HG02981 (cell line): ENCODE measurements around the gene TMC4.
A peak's percentile ranks its signal among the peaks of the same experiment; 100 is the strongest.
"Not testable (repeated sequence)": the region's sequence is repeated elsewhere in the genome, so short reads cannot be mapped to it uniquely, and the experiment has no call there.

Experiments
- ATAC-seq: cut with Tn5 transposase; IDR thresholded peaks from one replicate; pipeline ENCODE4 v1.9.1; 2021; ENCODE audit warnings: mild to moderate bottlenecking, moderate library complexity; ENCODE audit not compliant: unreplicated experiment

Gene TMC4, protein sequence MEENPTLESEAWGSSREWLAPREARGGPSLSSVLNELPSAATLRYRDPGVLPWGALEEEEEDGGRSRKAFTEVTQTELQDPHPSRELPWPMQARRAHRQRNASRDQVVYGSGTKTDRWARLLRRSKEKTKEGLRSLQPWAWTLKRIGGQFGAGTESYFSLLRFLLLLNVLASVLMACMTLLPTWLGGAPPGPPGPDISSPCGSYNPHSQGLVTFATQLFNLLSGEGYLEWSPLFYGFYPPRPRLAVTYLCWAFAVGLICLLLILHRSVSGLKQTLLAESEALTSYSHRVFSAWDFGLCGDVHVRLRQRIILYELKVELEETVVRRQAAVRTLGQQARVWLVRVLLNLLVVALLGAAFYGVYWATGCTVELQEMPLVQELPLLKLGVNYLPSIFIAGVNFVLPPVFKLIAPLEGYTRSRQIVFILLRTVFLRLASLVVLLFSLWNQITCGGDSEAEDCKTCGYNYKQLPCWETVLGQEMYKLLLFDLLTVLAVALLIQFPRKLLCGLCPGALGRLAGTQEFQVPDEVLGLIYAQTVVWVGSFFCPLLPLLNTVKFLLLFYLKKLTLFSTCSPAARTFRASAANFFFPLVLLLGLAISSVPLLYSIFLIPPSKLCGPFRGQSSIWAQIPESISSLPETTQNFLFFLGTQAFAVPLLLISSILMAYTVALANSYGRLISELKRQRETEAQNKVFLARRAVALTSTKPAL

DNA sequence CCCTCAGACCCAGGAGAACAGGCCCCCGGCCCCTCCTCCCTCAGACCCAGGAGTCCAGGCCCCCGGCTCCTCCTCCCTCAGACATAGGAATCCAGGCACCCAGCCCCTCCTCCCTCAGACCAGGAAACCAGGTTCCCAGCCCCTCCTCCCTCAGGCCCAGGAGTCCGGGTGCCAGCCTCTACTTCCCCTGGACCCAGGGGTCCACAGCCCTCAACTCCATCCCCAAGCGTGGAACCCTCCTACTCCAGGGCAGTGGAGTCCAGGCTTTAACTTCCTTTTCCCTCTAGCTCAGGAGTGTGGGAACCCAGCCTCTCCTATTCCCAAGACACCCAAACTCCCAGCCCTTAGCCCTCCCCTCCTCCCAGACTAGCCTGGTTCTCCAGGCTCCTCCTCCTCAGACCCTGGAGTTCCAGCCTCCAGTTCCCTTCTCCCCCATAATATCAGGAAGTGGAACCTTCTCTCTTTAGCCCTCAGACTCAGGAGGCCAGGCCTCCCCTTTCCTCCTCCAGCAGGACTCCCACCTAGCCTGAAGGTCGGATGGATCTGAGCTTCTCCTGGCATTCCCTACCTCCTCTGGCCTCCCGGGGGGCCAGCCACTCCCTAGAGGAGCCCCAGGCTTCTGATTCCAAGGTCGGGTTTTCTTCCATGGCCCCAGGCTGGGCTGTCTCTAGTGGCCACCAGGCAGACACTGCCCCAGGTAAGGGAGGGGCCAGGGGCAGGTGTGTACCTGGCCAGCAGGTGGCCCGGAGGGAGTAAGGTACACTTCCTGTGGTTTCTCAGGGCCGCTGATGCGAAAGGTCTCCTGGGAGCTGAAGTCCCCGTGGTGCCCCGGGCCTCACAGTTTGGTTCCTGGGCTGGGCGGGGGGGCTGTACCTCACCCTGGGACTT is at the start of gene TMC4:
Gene TMC4 (minus strand): TSS at position 690 of the 888 bp plus-strand sequence. CDS start 43 bp downstream, at position 647.
- no peak for ATAC-seq

DNA sequence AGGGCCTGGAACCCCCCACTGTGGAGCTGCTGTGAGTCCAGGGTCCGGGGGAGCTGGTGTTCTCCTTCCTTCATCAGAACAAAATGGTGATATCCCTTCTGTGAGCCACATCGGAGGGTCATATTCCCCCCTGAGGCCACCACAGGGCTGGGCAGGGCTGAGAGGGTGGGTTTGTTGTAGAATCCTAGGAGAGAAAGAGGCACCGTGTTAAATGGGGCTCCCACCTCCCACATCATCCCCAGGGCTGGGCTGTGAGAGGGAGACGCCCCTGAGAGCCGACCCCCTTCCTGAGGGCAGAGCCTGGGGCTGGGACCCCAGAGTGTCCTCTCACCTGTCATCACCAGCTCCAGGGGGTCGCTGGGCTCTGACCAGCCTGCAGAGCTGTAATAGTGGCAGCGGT is 49.0 kb upstream of the TMC4 start:
- not testable (repeated sequence) for ATAC-seq

DNA sequence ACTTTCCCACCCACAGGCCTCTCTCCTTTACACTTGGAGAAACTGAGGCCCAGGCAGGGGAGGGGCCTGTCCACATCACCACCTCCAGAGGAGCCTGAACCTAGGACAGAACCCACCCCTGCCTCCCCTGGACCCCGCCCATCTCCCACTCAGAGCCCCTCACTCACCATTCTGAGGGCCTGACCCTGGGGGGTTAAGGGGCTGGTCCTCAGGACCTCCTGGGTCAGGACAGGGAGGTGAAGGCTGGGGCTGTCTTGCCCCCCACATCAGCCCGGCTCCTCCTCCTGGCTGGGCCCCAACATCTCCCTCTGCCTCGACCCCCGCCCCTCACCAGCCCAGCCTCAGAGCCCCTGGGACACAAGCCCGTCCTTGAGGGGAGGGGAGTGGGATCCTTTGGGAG is 46.7 kb upstream of the TMC4 start:
- not testable (repeated sequence) for ATAC-seq

DNA sequence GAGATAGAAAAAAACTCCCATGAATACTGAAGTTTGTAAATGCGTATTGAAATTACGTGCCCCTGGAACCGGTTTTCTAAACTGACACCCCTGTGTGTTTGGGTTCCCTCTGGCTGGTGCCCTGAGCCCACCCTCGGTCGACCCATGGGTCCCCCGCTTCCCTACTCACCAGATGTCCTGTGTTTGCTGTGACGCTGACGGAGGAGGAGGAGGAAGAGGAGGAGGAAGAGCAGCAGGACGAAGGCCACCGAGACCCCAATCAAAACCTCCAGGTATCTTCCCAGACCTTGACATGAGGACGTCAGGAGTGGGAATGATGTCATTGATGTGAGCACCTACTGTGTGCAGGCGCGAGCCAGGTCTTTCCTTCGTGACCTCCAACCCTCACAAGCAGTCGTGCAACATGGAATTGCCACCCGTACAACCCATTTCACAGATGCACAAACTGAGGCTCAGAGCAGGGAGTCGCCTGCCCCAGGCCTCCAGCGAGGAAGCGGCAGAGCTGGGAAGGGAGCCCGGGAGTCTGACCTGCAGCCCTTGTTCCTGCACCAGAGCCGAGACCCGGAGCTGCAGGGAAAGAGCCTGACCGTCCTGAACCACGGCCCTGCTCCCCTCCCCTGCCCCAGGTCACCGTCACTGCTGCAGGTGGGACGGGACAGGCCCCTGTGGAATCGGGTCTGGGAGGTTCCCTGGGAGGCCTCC is 46.2 kb upstream of the TMC4 start:
- no peak for ATAC-seq

DNA sequence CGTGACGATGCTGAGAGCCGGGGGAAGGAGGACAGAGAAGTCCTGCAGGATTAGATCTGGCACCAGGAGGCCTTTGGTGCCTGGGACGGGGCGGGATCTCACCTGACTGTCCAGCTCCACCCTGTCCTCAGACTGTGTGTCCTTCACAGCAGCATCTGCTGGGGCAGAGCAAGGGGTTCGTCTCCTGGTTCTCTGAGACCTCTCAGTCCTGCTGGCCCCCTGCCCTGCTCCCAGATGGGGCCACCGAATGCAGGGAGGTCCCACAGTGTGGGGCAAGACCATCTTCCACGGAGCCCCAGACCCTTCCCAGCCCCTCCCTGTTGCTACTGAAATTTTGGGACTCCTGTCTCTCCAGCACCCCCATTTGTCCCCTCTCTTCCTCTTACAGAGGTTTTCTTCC is 45.3 kb upstream of the TMC4 start:
- ATAC-seq = no peak

DNA sequence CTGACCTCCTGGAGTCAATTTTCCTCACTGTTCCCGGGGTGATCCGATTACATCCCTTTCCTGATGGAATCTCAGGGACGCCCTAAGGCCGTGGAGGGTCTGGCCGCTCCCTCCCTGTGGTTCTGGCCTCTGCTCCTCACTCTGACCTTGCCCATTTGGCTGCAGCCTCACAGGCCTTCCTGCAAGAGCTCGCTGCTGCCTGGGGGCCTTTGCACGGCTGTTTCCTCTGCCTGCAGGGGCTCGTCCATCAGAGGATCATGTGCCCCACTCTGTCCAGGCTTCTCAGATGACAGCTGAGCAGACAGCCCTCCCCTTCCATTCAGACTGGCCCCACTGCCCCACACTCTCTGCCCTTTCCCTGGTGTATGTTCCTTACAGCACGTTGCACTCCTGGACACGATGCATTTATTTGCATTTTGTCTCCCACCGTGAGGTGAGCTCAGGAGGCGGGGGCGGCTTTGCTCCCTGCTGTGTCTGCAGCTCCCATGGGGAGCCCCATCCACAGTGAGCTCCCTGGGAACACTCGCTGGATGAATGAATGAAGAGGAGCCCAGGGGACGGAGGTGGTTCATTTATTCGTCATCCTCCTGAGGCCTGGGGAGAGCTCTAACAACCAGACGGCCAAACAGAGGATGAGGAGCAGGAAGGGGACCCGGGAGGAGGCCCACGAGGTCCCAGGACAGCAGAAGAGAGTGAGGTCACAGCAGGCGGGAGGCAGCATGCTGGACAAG is 44.7 kb upstream of the TMC4 start:
- not testable (repeated sequence) for ATAC-seq

DNA sequence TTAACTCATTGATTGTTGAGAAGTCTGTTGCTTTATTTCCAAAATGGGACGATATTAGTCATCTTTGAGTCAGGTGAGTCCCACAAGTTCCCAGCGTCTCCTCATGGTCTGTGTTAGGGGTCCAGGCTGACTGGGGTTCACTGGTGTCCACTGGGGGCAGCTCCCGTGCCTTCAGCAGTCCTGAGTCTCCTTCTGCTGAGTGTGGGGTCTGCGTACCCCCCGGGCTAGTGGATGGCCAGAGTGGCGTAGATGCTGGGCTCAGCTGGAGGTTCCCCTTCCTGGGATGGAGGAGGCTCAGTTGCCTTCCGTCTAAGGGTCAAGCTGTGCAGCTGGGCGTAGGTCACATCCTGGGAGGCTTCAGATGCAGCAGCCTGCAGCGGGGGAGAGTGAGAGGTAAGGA is 43.9 kb upstream of the TMC4 start:
- no peak for ATAC-seq

DNA sequence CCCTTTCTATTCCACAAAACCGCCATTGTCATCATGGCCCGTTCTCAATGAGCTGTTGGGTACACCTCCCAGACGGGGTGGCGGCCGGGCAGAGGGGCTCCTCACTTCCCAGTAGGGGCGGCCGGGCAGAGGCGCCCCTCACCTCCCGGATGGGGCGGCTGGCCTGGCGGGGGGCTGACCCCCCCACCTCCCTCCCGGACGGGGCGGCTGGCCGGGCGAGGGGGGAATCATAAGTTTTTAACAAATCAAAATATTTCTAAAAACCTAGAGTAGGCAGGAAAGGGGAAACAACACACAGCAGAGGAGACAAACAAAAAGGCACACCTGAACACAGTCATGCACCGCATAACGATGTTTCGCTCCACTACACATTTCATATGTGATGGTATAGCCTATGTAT is 41.8 kb upstream of the TMC4 start:
- not testable (repeated sequence) for ATAC-seq

DNA sequence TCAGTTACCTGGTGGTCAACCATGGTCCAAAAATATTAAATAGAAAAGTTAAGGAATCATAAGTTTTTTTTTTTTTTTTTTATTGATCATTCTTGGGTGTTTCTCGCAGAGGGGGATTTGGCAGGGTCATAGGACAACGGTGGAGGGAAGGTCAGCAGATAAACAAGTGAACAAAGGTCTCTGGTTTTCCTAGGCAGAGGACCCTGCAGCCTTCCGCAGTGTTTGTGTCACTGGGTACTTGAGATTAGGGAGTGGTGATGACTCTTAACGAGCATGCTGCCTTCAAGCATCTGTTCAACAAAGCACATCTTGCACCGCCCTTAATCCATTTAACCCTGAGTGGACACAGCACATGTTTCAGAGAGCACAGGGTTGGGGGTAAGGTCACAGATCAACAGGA is 41.3 kb upstream of the TMC4 start:
- not testable (repeated sequence) for ATAC-seq

DNA sequence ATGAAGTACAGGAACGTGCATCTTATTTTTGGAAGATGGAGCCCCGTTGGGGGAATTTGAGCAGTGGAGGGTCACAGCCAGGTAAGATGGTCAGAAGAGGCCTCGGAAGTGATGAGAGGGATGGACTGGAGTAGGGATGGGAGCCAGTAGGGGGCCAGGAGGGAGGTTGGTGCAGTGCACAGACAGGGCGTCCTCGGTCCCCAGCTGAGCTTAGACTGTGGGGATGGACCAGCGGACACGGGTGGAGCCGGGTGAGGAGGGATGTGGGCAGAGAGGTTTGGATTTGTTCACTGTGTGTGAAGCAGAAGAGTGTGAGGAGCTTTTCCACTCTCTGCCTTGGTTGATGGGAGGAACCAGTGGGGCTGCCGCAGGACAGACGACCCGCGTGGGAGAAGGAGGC is 38.3 kb upstream of the TMC4 start:
- ATAC-seq = no peak

DNA sequence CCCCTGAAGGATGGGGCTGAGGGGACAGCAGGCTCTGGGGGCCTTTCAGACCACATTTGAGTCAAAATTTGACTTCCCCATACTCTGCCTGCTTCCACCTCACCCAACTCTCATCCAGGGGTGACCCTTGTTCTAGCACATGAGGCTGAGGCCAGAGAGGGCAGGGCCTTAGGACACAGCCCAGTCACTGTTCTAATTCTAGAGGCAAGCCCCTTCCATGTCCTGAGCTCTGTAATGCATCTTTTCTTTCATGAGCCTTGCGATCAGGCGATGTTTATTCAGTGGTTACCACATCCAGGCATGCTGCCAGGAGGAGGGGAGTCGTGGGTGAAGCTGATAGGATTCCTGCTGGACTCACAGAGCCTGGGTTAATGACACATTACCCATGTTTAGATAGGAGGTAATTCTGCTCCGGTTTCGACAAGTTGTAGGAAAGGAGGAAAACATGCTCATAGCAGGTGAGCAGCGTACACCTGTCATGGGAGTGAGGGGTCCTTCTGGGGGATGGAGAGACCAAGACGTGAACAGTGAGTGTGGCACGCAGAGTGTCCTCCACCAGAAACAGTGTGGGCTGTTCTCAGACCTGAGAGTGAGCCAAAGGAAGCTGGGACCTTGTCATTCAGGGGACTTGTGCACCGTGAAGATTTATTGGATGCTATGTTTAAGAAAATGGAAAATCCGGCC is 37.0 kb upstream of the TMC4 start:
- ATAC-seq = no peak

DNA sequence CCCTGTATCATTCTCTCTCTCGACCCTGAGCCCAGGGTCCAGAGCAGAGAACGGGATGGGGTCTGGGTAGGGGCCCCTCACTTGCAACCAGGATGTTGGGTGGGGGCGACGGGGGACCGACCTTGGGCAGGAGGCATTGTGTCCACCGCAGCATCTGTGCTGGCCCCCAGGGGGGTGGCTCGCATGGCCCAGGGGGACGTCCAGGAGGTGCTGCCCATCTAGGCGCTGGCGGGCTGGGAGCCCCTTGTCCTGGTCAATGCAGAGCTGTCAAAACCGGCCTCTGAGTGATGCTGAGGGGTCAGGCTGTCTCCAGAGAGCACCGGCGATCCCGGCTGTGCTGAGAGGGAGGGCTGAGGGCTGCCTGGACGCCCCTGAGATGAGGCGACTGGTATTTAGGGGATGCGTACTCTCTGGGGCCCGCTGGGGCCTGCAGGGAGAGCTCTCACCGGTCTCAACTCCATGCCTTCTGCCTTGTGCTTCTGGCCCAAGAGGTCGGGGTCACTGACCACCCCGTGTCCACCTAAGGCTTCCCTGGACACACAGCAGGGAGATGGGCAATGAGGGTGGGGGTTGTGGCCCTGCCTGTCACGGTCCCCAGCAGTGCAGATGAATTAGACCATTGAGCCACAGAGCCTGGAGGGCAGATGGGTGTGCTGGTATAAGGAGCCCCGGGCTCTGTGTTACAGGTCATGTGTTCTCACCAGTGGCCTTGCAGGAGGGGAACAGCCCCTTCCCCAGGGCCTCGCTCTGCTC is 36.3 kb upstream of the TMC4 start:
- no peak for ATAC-seq

DNA sequence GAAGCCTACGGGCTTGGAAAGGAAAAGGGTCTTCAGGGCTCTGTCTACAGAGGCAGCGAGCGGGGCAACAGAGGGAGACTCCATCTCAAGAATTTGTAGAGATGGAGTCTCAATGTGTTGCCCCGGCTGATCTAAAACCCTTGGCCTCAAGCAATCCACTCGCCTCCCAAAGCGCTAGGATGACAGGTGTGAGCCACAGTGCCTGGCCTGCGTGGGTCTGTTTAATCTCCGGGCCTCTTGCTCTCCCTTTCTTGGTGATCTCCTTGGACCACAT is 35.8 kb upstream of the TMC4 start:
- ATAC-seq = no peak

DNA sequence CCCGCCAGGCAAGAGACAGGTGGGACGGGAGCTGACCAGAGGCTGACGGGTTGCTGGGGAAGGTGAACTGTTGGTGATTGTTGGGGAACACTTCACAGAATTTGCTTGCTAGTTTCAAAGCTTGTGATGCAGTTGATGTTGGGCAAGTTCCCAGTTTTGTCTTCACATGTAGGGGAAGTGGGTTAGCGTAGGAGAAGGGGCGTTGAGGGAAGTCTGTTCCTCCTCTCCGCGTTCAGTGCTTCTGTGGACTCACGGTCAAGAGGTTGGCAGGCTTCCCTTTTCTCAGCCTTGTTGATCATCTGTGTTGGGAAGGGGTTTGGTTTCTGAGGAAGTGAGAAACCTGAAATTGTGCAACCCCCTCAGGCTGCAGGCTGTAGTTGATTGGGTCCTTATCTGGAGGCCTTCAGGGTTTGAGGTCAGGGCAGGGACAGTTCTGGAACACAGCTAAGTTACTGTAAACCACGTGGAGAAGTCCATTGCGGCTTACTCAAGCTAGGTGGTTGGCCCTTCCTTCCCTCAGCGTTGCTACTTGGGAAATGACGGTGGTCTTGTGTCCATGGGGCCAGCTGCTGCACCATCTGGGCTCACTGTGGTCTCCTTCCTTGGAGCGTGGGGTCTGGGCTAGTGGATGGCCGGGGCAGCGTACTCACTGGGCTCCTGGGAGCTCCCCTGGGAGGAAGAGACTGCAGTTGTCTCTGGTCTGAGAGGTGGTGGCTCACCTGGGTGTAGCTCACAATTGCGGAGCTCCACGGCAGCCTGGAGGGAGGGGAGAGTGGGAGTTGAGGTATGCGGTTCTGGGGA is 35.2 kb upstream of the TMC4 start:
- peak; percentile 46 for ATAC-seq

DNA sequence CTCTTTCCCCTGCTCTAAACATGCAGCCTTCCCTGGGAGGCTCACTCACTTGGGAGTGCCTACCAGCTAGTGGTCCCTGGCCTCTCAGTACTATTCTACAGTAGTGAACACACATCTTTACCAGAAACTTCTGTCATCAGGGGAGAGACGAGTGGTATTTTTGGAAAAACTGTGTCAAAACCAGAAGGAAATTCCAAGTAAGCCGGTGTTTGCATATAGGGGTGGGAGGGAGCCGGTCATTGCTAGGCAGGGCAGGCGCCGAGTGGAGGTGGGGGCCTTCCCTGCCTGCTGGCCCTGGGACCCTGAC is 34.7 kb upstream of the TMC4 start:
- no peak for ATAC-seq

DNA sequence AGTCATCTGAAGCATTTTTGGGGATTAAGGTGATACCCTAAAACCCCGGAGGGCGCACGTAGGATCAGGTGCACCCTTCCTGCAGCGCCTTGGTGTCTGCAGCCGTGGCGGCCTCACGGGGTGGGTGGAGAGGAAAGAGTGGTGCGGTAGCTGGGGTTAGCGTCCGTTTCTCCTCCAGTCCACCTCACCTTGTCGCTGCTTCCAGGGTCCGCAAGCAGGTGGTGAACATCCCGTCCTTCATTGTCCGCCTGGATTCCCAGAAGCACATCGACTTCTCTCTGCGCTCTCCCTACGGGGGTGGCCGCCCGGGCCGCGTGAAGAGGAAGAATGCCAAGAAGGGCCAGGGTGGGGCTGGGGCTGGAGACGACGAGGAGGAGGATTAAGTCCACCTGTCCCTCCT is 34.2 kb upstream of the TMC4 start:
- ATAC-seq = not testable (repeated sequence)

DNA sequence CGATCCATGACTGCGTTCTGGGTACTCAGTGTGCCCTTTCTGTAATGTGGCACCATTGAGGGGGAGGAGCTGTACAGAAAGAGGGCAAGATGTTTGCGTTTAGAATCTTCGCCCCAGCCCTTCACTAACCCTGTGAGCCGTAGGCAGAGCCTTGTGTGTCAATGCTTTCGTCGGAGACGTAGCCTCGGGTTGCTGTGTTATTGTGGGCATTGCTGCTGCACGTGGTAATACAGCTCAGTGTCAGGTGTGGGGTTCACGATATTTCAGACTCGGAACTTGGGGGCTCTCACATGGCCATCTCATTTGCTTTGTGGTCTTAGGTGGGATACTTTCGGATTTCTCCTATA is 33.8 kb upstream of the TMC4 start:
- ATAC-seq = no peak

DNA sequence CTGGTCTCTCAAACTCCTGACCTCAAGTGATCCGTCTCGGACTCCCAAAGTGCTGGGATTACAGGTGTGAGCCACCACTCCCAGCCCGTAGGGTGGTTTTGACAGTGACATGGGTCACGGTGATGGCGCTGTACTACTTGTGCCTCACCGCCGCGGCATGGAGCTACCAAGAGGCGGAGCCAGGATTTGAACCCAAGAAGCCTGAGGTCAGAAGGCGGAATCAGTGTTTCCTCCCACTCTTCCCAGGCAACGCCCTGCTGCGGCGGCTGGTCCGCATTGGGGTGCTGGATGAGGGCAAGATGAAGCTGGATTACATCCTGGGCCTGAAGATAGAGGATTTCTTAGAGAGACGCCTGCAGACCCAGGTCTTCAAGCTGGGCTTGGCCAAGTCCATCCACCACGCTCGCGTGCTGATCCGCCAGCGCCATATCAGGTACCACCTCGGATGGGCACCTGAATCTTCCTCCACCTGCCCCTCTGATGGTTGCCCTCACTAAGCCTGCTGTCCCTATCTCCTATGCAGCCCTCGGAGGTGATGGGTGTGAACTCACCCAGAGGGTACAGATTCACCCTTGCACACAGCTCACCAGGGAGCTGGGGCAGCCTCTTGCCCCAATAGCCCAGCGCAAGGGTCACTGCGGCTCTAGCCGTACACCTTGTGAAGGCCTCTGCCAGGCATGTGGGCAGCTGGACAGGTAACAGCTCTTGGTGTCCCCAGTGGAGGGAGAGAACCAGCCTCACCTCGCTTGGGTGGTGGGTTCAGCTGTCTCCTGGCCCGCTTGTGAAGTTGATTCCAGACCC is 33.3 kb upstream of the TMC4 start:
- no peak for ATAC-seq
